NCI-H2196 treated with DMSO at 0.1 percent for 48 hours (cell line): Measurements from ENCODE around the gene COL4A2.

ENCODE experiments used
- DNase-seq: peaks from one replicate; lab custom pipeline; 2025; ENCODE audit not compliant: unreplicated experiment; lab: John Stamatoyannopoulos, UW

The COL4A2 gene

GRCh38 chr13:110306960-110307766, at the start of gene COL4A2, which contains the start of gene COL4A1:
Gene COL4A2 (plus strand): TSS chr13:110307284. CDS start chr13:110307904, 620 bp downstream.
Gene COL4A1 (minus strand): TSS chr13:110307157. CDS start chr13:110307027, 130 bp downstream.
- DNase-seq = no peak

- DNase-seq = no peak
Observed at GRCh38 chr13:110257408-110257807, 49.7 kb upstream of the COL4A2 start.

GRCh38 chr13:110258876-110259631, 48.0 kb upstream of the COL4A2 start:
- DNase-seq = no peak

- no peak for DNase-seq
Observed at GRCh38 chr13:110259651-110260050, 47.4 kb upstream of the COL4A2 start.

GRCh38 chr13:110261166-110262081, 45.7 kb upstream of the COL4A2 start:
- DNase-seq = no peak

GRCh38 chr13:110262082-110262436, 45.0 kb upstream of the COL4A2 start:
- DNase-seq = no peak

GRCh38 chr13:110262508-110263291, 44.4 kb upstream of the COL4A2 start:
- DNase-seq = no peak

GRCh38 chr13:110263404-110263803, 43.7 kb upstream of the COL4A2 start:
- no peak for DNase-seq

GRCh38 chr13:110263888-110264287, 43.2 kb upstream of the COL4A2 start:
- no peak for DNase-seq

- no peak for DNase-seq
Observed at GRCh38 chr13:110264685-110265275, 42.3 kb upstream of the COL4A2 start.

- no peak for DNase-seq
Observed at GRCh38 chr13:110265341-110265681, 41.8 kb upstream of the COL4A2 start.

GRCh38 chr13:110265682-110266430, 41.2 kb upstream of the COL4A2 start:
- DNase-seq = no peak

GRCh38 chr13:110266431-110266809, 40.7 kb upstream of the COL4A2 start:
- DNase-seq = no peak

- no peak for DNase-seq
Observed at GRCh38 chr13:110266983-110267382, 40.1 kb upstream of the COL4A2 start.

GRCh38 chr13:110268061-110268460, 39.0 kb upstream of the COL4A2 start:
- DNase-seq = no peak

- no peak for DNase-seq
Observed at GRCh38 chr13:110268576-110269185, 38.4 kb upstream of the COL4A2 start.

- no peak for DNase-seq
Observed at GRCh38 chr13:110269509-110270185, 37.4 kb upstream of the COL4A2 start.

GRCh38 chr13:110270507-110270906, 36.6 kb upstream of the COL4A2 start:
- no peak for DNase-seq
